OCI-M1 (cell line): ENCODE results near the gene DPP10.

Experiments
- DNase-seq: peaks from one replicate; lab custom pipeline; 2025; lab: John Stamatoyannopoulos, UW

The DPP10 gene

GRCh38 chr2:115160531-115161080 is 718.2 kb downstream of the DPP10 start:
- peak; percentile 80 for DNase-seq

- peak; percentile 89 for DNase-seq
Measured at GRCh38 chr2:115161081-115161770, 718.8 kb downstream of the DPP10 start.

GRCh38 chr2:115161771-115162493 is 719.5 kb downstream of the DPP10 start:
- peak; percentile 63 for DNase-seq

- DNase-seq: peak; percentile 13
Measured at GRCh38 chr2:115162494-115163293, 720.3 kb downstream of the DPP10 start.

- DNase-seq: peak; percentile 29
Measured at GRCh38 chr2:115163572-115163971, 721.1 kb downstream of the DPP10 start.

- peak; percentile 79 for DNase-seq
Measured at GRCh38 chr2:115165529-115166109, 723.2 kb downstream of the DPP10 start.

GRCh38 chr2:115168457-115168856 is 726.0 kb downstream of the DPP10 start:
- DNase-seq: no peak

GRCh38 chr2:115169814-115170213 is 727.4 kb downstream of the DPP10 start:
- DNase-seq: no peak

- DNase-seq: peak; percentile 17
Measured at GRCh38 chr2:115171751-115172150, 729.3 kb downstream of the DPP10 start.

- no peak for DNase-seq
Measured at GRCh38 chr2:115174651-115175050, 732.2 kb downstream of the DPP10 start.

- no peak for DNase-seq
Measured at GRCh38 chr2:115183144-115183543, 740.7 kb downstream of the DPP10 start.

- DNase-seq: no peak
Measured at GRCh38 chr2:115190459-115190858, 748.0 kb downstream of the DPP10 start.

GRCh38 chr2:115194623-115195022 is 752.2 kb downstream of the DPP10 start:
- no peak for DNase-seq

- no peak for DNase-seq
Measured at GRCh38 chr2:115196587-115196986, 754.1 kb downstream of the DPP10 start.

- no peak for DNase-seq
Measured at GRCh38 chr2:115199966-115200365, 757.5 kb downstream of the DPP10 start.

GRCh38 chr2:115201386-115201785 is 758.9 kb downstream of the DPP10 start:
- no peak for DNase-seq

- DNase-seq: no peak
Measured at GRCh38 chr2:115208493-115209164, 766.2 kb downstream of the DPP10 start.

- no peak for DNase-seq
Measured at GRCh38 chr2:115214050-115214449, 771.6 kb downstream of the DPP10 start.

GRCh38 chr2:115219296-115219695 is 776.9 kb downstream of the DPP10 start:
- no peak for DNase-seq

GRCh38 chr2:115234186-115234585 is 791.7 kb downstream of the DPP10 start:
- no peak for DNase-seq

- no peak for DNase-seq
Measured at GRCh38 chr2:115234737-115235136, 792.3 kb downstream of the DPP10 start.
